ENCODE data around the gene UBA3.

The UBA3 gene

GRCh38 chr3:69103123-69103522 lies 23.0 kb upstream of the UBA3 start:
- in situ Hi-C loops (cut with HindIII; ENCODE audit: low sequenced_read_pairs), result loop anchor here (25.0 kb wide), 1 partner anchor 559 kb away; no protein-coding TSS in a partner anchor

GRCh38 chr3:69102384-69102783 lies 22.2 kb upstream of the UBA3 start:
- in situ Hi-C loops (cut with HindIII; ENCODE audit: low sequenced_read_pairs), result loop anchor here (25.0 kb wide), 1 partner anchor 560 kb away; no protein-coding TSS in a partner anchor

- in situ Hi-C loops (cut with HindIII; ENCODE audit: low sequenced_read_pairs), result no loop called here
Measured at GRCh38 chr3:69099576-69099975, 19.4 kb upstream of the UBA3 start.

GRCh38 chr3:69097407-69098086 lies 17.4 kb upstream of the UBA3 start:
- in situ Hi-C loops (cut with HindIII; ENCODE audit: low sequenced_read_pairs), result no loop called here

GRCh38 chr3:69096299-69096698 lies 16.1 kb upstream of the UBA3 start:
- in situ Hi-C loops (cut with HindIII; ENCODE audit: low sequenced_read_pairs), result no loop called here

GRCh38 chr3:69095636-69096035 lies 15.5 kb upstream of the UBA3 start:
- in situ Hi-C loops (cut with HindIII; ENCODE audit: low sequenced_read_pairs), result no loop called here

- in situ Hi-C loops (cut with HindIII; ENCODE audit: low sequenced_read_pairs), result no loop called here
Measured at GRCh38 chr3:69094467-69095205, 14.5 kb upstream of the UBA3 start.

- in situ Hi-C loops (cut with HindIII; ENCODE audit: low sequenced_read_pairs), result no loop called here
Measured at GRCh38 chr3:69092030-69092516, 11.9 kb upstream of the UBA3 start.

- in situ Hi-C loops (cut with HindIII; ENCODE audit: low sequenced_read_pairs), result no loop called here
Measured at GRCh38 chr3:69091389-69092029, 11.3 kb upstream of the UBA3 start.

- in situ Hi-C loops (cut with HindIII; ENCODE audit: low sequenced_read_pairs), result no loop called here
Measured at GRCh38 chr3:69090021-69090420, 9.9 kb upstream of the UBA3 start.

GRCh38 chr3:69088063-69088462 lies 7.9 kb upstream of the UBA3 start:
- in situ Hi-C loops (cut with HindIII; ENCODE audit: low sequenced_read_pairs), result no loop called here

GRCh38 chr3:69087030-69087791 lies 7.0 kb upstream of the UBA3 start:
- in situ Hi-C loops (cut with HindIII; ENCODE audit: low sequenced_read_pairs), result no loop called here

- in situ Hi-C loops (cut with HindIII; ENCODE audit: low sequenced_read_pairs), result no loop called here
Measured at GRCh38 chr3:69085833-69086722, 5.9 kb upstream of the UBA3 start.

- in situ Hi-C loops (cut with HindIII; ENCODE audit: low sequenced_read_pairs), result no loop called here
Measured at GRCh38 chr3:69085168-69085832, 5.1 kb upstream of the UBA3 start.

GRCh38 chr3:69084326-69085167 lies 4.4 kb upstream of the UBA3 start, which contains the start of gene ARL6IP5:
Gene ARL6IP5 (plus strand): TSS chr3:69084937. CDS start chr3:69085048, 111 bp downstream.
- in situ Hi-C loops (cut with HindIII; ENCODE audit: low sequenced_read_pairs), result no loop called here

GRCh38 chr3:69082805-69083204 lies 2.6 kb upstream of the UBA3 start:
- in situ Hi-C loops (cut with HindIII; ENCODE audit: low sequenced_read_pairs), result no loop called here

GRCh38 chr3:69082361-69082760 lies 2.2 kb upstream of the UBA3 start:
- in situ Hi-C loops (cut with HindIII; ENCODE audit: low sequenced_read_pairs), result no loop called here

GRCh38 chr3:69081583-69082262 lies 1.6 kb upstream of the UBA3 start:
- in situ Hi-C loops (cut with HindIII; ENCODE audit: low sequenced_read_pairs), result no loop called here

Data from DLD1 (cell line).